K562 (cell line): ENCODE data around the gene CACNA2D2.

ENCODE experiments used
- BHLHE40 ChIP-seq: IDR thresholded peaks from 2 replicates; pipeline ENCODE4 v1.6.1; 2011; ENCODE audit warnings: low read length, improper control_type of control experiment
- E2F5 ChIP-seq: sonication (generic); formaldehyde crosslinking; IDR thresholded peaks from 2 replicates; pipeline ENCODE4 v1.8.0; 2022; ENCODE audit warnings: mild to moderate bottlenecking, missing genetic modification reagents
- HDGF ChIP-seq: fragments of 450-650 bp; IDR thresholded peaks from 2 replicates; pipeline ENCODE4 v1.6.1; 2016
- KDM5B ChIP-seq: fragments of 200-600 bp; sonication (generic); IDR thresholded peaks from 2 replicates; pipeline ENCODE4 v1.6.1; 2012; ENCODE audit warnings: low read depth, mild to moderate bottlenecking, moderate library complexity, low read length, control low read depth, inconsistent platforms; ENCODE audit not compliant: insufficient replicate concordance
- KHSRP ChIP-seq: fragments of 450-650 bp; IDR thresholded peaks from 2 replicates; pipeline ENCODE4 v1.6.1; 2017
- MAZ ChIP-seq, 2 experiments: fragments of 450-650 bp in 1 of 2; sonication (generic) in 1 of 2; formaldehyde crosslinking; IDR thresholded peaks in 1 of 2; conservative IDR thresholded peaks in 1 of 2; 2 replicates each; pipeline versions ENCODE4 v1.4.0 to v1.5.0; 2020; ENCODE audit warnings: mild to moderate bottlenecking in 1 of 2, missing genetic modification reagents in 1 of 2
- PTBP1 ChIP-seq: fragments of 200-400 bp; formaldehyde crosslinking; IDR thresholded peaks from 2 replicates; pipeline ENCODE4 v1.6.1; 2017; ENCODE audit warnings: low read depth, low read length
- SIX5 ChIP-seq, 2 experiments: IDR thresholded peaks; 2 replicates each; pipeline ENCODE4 v1.6.1; 2011; ENCODE audit warnings: low read length in 2 of 2, borderline replicate concordance in 1 of 2, low read depth in 1 of 2, mild to moderate bottlenecking in 1 of 2, moderate library complexity in 1 of 2; ENCODE audit not compliant: insufficient read depth in 1 of 2
- TCF7 ChIP-seq: sonication (generic); IDR thresholded peaks from 2 replicates; pipeline ENCODE4 v1.6.1; 2016; ENCODE audit warnings: antibody characterized with exemption, borderline replicate concordance
- TEAD4 ChIP-seq, 2 experiments: sonication (generic) in 1 of 2; formaldehyde crosslinking in 1 of 2; IDR thresholded peaks; 2 replicates each; pipeline versions ENCODE4 v1.6.1 to v1.8.0; 2012 to 2022; ENCODE audit warnings: borderline replicate concordance in 1 of 2, inconsistent platforms in 1 of 2, low read length in 1 of 2, mild to moderate bottlenecking in 1 of 2, missing genetic modification reagents in 1 of 2
- ZNF3 ChIP-seq: fragments of 250-450 bp; sonication (Bioruptor Pico); IDR thresholded peaks from 2 replicates; pipeline ENCODE4 v1.5.0; 2021; ENCODE audit warnings: mild to moderate bottlenecking, moderate library complexity
- TF ChIP-seq, protein P1 (sequence below): fragments of 200-400 bp; formaldehyde crosslinking; IDR thresholded peaks from 2 replicates; pipeline ENCODE4 v1.6.1; 2017; ENCODE audit warnings: mild to moderate bottlenecking, low read depth, low read length, moderate library complexity

- TF ChIP-seq TCF7: no peak
- TF ChIP-seq PTBP1: no peak
- no peak for TF ChIP-seq SIX5 (IDR thresholded peaks at IDR 0.05; ENCODE audit: borderline replicate concordance in 1 of 2, insufficient read depth in 1 of 2, low read depth in 1 of 2, low read length in 2 of 2)
- no peak for TF ChIP-seq E2F5 (CRISPR knock-in tag)
- no peak for TF ChIP-seq HDGF
- TF ChIP-seq KDM5B: no peak
- TF ChIP-seq TEAD4 (IDR thresholded peaks at IDR 0.05; ENCODE audit: low read length): no peak
- TF ChIP-seq TEAD4 (CRISPR knock-in tag; IDR thresholded peaks at IDR 0.05; ENCODE audit: borderline replicate concordance): no peak
- TF ChIP-seq MAZ (CRISPR knock-in tag; conservative IDR thresholded peaks at IDR 0.05 in 1 of 2, IDR thresholded peaks at IDR 0.05 in 1 of 2): no peak
- no peak for TF ChIP-seq KHSRP
- TF ChIP-seq ZNF3: no peak
- no peak for TF ChIP-seq BHLHE40
- TF ChIP-seq, protein P1, sequence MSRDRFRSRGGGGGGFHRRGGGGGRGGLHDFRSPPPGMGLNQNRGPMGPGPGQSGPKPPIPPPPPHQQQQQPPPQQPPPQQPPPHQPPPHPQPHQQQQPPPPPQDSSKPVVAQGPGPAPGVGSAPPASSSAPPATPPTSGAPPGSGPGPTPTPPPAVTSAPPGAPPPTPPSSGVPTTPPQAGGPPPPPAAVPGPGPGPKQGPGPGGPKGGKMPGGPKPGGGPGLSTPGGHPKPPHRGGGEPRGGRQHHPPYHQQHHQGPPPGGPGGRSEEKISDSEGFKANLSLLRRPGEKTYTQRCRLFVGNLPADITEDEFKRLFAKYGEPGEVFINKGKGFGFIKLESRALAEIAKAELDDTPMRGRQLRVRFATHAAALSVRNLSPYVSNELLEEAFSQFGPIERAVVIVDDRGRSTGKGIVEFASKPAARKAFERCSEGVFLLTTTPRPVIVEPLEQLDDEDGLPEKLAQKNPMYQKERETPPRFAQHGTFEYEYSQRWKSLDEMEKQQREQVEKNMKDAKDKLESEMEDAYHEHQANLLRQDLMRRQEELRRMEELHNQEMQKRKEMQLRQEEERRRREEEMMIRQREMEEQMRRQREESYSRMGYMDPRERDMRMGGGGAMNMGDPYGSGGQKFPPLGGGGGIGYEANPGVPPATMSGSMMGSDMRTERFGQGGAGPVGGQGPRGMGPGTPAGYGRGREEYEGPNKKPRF: no peak
These were observed 189.1 kb downstream of the CACNA2D2 start for GRCh38 chr3:50314342-50314741.
